ENCODE data around the gene WDR18.

WDR18 gene

GRCh38 chr19:993831-994393, 9.8 kb downstream of the WDR18 start:
- no peak for DNase-seq

DNA sequence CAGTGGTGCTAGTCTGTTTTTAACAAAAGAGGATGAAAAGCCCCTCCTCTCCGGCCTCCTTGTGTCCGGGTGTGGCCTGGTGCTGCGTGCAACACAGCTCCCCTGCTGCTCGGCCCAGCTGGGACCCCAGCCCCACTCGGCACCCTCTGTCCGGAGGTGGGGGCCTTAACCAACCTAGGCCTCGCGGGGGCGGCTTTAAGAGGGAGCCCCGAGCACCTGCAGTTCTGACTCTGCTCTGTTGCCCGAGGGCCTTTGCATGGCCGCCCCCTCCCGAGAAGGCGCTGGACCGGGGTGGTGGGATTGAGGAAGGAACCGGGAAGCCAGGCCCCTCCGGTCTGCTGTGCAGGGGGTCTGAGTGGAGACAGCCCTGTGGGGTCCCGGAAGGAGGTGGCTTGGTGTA, 10.4 kb downstream of the WDR18 start:
- DNase-seq, result no peak

GRCh38 chr19:995051-995827, 11.1 kb downstream of the WDR18 start:
- no peak for DNase-seq

DNA sequence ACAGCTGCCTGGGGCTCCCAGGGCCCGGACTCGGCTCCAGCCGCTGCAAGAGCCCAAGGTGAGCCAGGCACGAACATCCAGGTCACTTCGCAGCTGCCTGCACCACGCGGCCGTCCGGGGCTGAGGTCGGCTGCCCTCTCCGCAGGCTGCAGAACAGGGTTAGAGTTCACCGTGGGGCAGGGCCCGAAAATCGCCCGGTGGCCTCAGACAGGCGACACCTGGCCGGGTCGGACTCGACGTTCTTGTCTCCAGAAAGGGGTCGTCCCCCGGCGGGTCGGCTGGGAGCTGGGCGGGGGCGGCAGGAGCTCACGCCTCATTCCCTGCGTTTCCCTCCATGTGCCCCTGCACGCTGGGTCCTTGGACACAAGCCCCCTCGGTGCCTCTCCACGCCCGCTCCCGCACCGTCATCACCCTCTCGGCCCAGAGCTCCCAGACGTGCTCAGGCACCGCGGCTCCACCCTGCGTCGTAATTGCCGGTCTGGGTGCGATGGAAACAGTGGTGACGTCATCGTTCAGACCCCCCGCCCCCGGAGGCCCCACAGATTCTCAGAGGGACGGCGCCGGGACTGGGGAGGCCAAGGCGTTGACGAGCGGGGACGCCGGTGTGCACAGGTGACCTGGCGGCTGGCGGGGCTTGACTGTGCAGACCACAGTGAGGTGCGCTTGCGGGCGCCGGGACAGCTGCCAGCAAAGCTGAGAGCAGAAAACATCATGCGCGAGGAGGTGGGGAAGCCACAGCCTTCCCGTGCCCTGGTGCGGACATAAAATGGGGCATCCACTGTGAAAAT, 12.1 kb downstream of the WDR18 start:
- no peak for DNase-seq

- no peak for DNase-seq
Measured at GRCh38 chr19:998064-998463, 13.9 kb downstream of the WDR18 start.

GRCh38 chr19:999379-999719, 15.2 kb downstream of the WDR18 start:
- no peak for DNase-seq

DNA sequence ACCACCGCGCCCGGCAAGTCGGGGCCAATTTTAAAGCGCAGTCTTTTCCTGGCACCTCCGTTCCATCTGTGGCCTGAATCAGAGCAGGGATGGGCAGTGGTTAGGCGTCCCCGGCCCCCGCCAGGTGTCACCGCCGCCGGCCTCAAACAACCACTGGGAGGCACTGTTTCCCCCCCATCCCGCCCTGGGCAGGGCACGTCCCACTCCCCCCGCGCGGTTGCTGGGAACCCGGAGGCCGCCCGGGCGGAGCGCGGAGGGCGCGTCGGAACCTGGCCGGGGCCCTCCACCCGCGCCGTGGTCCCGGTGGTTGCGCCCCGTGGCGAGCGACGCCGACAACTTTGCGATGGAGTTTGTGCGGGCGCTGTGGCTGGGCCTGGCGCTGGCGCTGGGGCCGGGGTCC, 15.9 kb downstream of the WDR18 start, which contains the start of gene GRIN3B:
Gene GRIN3B, plus strand, starts transcription at position 325 of the 400 bp plus-strand sequence. Its CDS starts 19 bp downstream, at position 344.
- no peak for DNase-seq

- DNase-seq, result no peak
Measured at GRCh38 chr19:1000591-1001537, 16.7 kb downstream of the WDR18 start.

GRCh38 chr19:1001538-1002166, 17.5 kb downstream of the WDR18 start:
- DNase-seq, result no peak

DNA sequence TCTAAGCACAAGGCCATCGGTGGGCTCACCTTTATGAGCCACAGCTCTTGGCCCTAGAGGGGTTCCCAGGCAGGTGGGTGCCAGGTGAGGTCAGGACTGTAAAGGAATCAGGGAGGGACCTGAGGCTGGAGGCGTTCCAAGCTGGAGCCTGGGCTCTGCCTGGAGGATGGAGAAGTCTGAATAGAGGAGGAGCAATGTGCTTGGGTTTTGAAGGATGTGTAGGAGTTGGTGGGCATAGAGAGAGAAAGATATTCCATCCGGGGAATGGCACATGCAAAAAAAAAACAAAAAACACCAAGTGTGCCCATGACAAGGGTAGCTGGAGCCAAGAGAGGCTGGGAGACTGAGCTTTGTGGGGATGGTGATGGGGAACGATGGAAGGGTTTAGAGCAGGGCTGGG, 18.5 kb downstream of the WDR18 start:
- DNase-seq, result no peak

GRCh38 chr19:1003283-1003682, 19.1 kb downstream of the WDR18 start:
- no peak for DNase-seq

- DNase-seq, result no peak
Measured at GRCh38 chr19:1004204-1004802, 20.2 kb downstream of the WDR18 start.

DNA sequence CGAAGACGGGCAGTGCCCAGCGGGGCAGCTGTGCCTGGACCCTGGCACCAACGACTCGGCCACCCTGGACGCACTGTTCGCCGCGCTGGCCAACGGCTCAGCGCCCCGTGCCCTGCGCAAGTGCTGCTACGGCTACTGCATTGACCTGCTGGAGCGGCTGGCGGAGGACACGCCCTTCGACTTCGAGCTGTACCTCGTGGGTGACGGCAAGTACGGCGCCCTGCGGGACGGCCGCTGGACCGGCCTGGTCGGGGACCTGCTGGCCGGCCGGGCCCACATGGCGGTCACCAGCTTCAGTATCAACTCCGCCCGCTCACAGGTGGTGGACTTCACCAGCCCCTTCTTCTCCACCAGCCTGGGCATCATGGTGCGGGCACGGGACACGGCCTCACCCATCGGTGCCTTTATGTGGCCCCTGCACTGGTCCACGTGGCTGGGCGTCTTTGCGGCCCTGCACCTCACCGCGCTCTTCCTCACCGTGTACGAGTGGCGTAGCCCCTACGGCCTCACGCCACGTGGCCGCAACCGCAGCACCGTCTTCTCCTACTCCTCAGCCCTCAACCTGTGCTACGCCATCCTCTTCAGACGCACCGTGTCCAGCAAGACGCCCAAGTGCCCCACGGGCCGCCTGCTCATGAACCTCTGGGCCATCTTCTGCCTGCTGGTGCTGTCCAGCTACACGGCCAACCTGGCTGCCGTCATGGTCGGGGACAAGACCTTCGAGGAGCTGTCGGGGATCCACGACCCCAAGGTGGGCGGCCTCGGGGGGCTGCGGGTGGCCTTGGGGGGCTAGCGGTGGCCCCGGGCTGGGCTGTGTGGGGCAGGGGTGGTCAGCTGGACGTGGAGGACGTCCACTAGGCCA, 20.9 kb downstream of the WDR18 start:
- DNase-seq, result no peak

- DNase-seq, result no peak
Measured at GRCh38 chr19:1006711-1007398, 22.7 kb downstream of the WDR18 start.

DNA sequence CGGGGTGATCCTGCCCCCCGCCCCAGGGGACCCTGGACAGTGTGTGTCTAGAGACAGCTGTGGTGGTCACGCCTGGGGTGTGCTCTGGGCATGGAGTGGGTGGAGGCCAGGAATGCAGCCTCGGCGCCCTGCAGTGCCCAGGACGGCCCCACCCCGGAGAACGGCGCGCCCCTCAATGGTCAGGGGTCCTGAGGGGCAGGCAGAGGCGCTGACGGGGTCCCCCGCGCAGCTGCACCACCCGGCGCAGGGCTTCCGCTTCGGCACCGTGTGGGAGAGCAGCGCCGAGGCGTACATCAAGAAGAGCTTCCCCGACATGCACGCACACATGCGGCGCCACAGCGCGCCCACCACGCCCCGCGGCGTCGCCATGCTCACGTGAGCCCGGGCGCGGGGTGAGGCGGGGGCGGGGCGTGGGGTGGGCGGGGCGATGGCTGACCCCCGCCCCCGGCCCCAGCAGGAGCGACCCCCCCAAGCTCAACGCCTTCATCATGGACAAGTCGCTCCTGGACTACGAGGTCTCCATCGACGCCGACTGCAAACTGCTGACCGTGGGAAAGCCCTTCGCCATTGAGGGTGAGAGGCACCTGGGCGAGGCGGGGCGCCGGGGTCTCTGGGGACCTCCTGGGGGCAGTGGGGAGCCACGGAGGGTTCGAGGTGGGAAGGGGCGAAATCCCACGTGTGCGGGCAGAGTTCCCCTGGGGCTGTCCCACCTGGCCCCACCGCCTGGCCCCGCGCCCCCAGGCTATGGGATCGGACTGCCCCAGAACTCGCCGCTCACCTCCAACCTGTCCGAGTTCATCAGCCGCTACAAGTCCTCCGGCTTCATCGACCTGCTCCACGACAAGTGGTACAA, 23.5 kb downstream of the WDR18 start:
- no peak for DNase-seq

- DNase-seq, result no peak
Measured at GRCh38 chr19:1008268-1009040, 24.3 kb downstream of the WDR18 start.

GRCh38 chr19:1009041-1009980, 25.2 kb downstream of the WDR18 start:
- no peak for DNase-seq

Measured in NCI-H510A treated with DMSO at 0.1 percent for 48 hours (cell line).